Measurements from ENCODE around the gene SPIRE2. TPM values are rescaled to one million over a fixed set of nuclear protein-coding genes. Genes with fewer than 3 reads are reported as not detected.

SPIRE2 gene
- total and polyA plus RNA-seq, 2 of the 13 experiments (the other 11 are each of a cell fraction or from before 2014, with no cell fraction given) = 13.3 to 37.5 TPM

DNA sequence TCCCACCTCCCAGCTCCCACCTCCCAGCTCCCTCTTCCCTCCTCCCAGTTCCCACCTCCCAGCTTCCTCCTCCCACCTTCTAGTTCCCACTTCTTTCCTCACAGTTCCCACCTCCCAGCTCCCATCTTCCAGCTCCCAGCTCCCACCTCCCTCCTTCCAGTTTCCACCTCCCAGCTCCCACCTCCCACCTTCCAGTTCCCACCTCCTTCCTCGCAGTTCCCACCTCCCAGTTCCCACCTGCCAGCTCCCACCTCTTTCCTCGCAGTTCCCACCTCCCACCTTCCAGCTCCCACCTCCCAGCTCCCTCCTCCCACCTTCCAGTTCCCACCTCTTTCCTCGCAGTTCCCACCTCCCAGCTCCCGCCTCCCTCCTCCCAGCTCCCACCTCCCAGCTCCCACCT lies 80.0 kb downstream of the SPIRE2 start:
- intact Hi-C loops (cut with micrococcal nuclease; ENCODE audit: unreplicated experiment) (no loop called here), in situ Hi-C loops (cut with HindIII; ENCODE audit: extremely low pct_ligation_motif_present, low pct_unique_long_range_greater_than_20kb) (no loop called here)
- H3K4me2 ChIP-seq (ENCODE audit: low read depth, low read length) = no peak overlapping the region
- no peak overlapping the region for H2AFZ ChIP-seq (ENCODE audit: low read length)
- H3K9me3 ChIP-seq (ENCODE audit: low read length) = no peaks in the 10 kb centered on the region
- no peak for FAIRE-seq
- ChIA-PET POLR2A (interaction anchor here (0.7 to 8.1 kb wide), 5 partner anchors 10 to 70 kb away, joined by 4 to 78 read pairs (median 22); partner anchors contain the start of genes MC1R, TCF25 and TUBB3), CTCF (ENCODE audit: low intra/inter-chr PET ratio, low total read pairs) (no interaction called here)
- no peak overlapping the region for H3K9ac ChIP-seq (ENCODE audit: insufficient read depth, low read depth, low read length)
- TF ChIP-seq, protein P1, sequence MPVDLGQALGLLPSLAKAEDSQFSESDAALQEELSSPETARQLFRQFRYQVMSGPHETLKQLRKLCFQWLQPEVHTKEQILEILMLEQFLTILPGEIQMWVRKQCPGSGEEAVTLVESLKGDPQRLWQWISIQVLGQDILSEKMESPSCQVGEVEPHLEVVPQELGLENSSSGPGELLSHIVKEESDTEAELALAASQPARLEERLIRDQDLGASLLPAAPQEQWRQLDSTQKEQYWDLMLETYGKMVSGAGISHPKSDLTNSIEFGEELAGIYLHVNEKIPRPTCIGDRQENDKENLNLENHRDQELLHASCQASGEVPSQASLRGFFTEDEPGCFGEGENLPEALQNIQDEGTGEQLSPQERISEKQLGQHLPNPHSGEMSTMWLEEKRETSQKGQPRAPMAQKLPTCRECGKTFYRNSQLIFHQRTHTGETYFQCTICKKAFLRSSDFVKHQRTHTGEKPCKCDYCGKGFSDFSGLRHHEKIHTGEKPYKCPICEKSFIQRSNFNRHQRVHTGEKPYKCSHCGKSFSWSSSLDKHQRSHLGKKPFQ (CRISPR knock-in tag; IDR thresholded peaks at IDR 0.05; ENCODE audit: insufficient replicate concordance) = peak; percentile 99
- TF ChIP-seq RBM22 (optimal IDR thresholded peaks at IDR 0.05; ENCODE audit: low read length) (peak; percentile 18), AKAP8 (CRISPR knock-in tag; IDR thresholded peaks at IDR 0.05) (no peak), PCBP1 (IDR thresholded peaks at IDR 0.05; ENCODE audit: borderline replicate concordance, low read depth, low read length) (peak; percentile 72; the same call in 1 of the 2 replicates)
- TF ChIP-seq, protein P2, sequence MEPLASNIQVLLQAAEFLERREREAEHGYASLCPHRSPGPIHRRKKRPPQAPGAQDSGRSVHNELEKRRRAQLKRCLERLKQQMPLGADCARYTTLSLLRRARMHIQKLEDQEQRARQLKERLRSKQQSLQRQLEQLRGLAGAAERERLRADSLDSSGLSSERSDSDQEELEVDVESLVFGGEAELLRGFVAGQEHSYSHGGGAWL (CRISPR knock-in tag; IDR thresholded peaks at IDR 0.05) = no peak
- no peak for ATAC-seq
- DNase-seq (ENCODE audit: low spot score) = no peak
- peaks cover 31 to 39% of the 10 kb centered on the region in 2 experiments for H3K36me3 ChIP-seq (replicated peaks in 1 of 2; ENCODE audit: control insufficient read depth in 1 of 2, insufficient read depth in 2 of 2, low read length in 2 of 2)
- no peaks in the 10 kb centered on the region for H3K27me3 ChIP-seq (ENCODE audit: control insufficient read depth in 1 of 2, insufficient read depth in 2 of 2, low read length in 2 of 2)
- H3K79me2 ChIP-seq (ENCODE audit: insufficient read depth, low read length) = no peaks in the 10 kb centered on the region
- H3K27ac ChIP-seq (ENCODE audit: extremely low read length, insufficient read depth, low read length) = no peak overlapping the region
- BruUV-seq (replicated peaks) = no TSS peak
- H3K4me3 ChIP-seq (replicated peaks in 1 of 3; ENCODE audit: insufficient read depth in 1 of 3, low read depth in 2 of 3, low read length in 3 of 3) = no peak overlapping the region
- H4K20me1 ChIP-seq (ENCODE audit: insufficient read depth, low read length) = no peaks in the 10 kb centered on the region; the same call in 1 of the 2 replicates
- H3K4me1 ChIP-seq (ENCODE audit: insufficient read depth, low read length) = no peaks in the 10 kb centered on the region; the same call in 1 of the 2 replicates
- WGBS (ENCODE audit: low lambda C conversion rate) = 91% methylated on average over 4 of the region's 4 CpGs

Measured in HepG2 (cell line).